Liver (tissue), 9 donors: ENCODE measurements around the gene RDH11. TPM values are rescaled to one million over a fixed set of nuclear protein-coding genes. Genes with fewer than 3 reads are reported as not detected.

Experiments used
- DNase-seq: peaks from one replicate; pipeline ENCODE4 v3.0.0-alpha.2; 2017; ENCODE audit warnings: low spot score
- H3K27ac ChIP-seq, 2 donors: one replicate each; pipeline ENCODE4 v1.7.0; 2013; ENCODE audit warnings: inconsistent platforms in 2 of 2, low read length in 2 of 2, control low read depth in 1 of 2, low read depth in 1 of 2, mild to moderate bottlenecking in 1 of 2
- H3K27me3 ChIP-seq, 4 donors: one replicate each; pipeline versions ENCODE4 v1.6.1 to v1.7.0; 2013; ENCODE audit warnings: low read length in 3 of 4, inconsistent platforms in 1 of 4, mild to moderate bottlenecking in 1 of 4, moderate library complexity in 1 of 4; ENCODE audit not compliant: control insufficient read depth in 4 of 4, insufficient read depth in 4 of 4
- H3K36me3 ChIP-seq, 4 donors: one replicate each; pipeline versions ENCODE4 v1.6.1 to v1.7.0; 2013; ENCODE audit warnings: low read length in 3 of 4, mild to moderate bottlenecking in 3 of 4, low read depth in 1 of 4, moderate library complexity in 1 of 4; ENCODE audit not compliant: control insufficient read depth in 4 of 4, insufficient read depth in 3 of 4
- H3K4me1 ChIP-seq, 4 donors: one replicate each; pipeline versions ENCODE4 v1.6.1 to v1.7.0; 2013; ENCODE audit warnings: low read length in 3 of 4, mild to moderate bottlenecking in 3 of 4, moderate library complexity in 1 of 4; ENCODE audit not compliant: control insufficient read depth in 4 of 4, insufficient read depth in 4 of 4
- H3K4me3 ChIP-seq, 3 donors: one replicate each; pipeline versions ENCODE4 v1.6.1 to v1.7.0; 2013; ENCODE audit warnings: low read length in 3 of 3, control low read depth in 1 of 3, low read depth in 1 of 3, mild to moderate bottlenecking in 1 of 3
- H3K9ac ChIP-seq, 2 donors: one replicate each; pipeline ENCODE4 v1.7.0; 2013; ENCODE audit warnings: low read length in 2 of 2, mild to moderate bottlenecking in 2 of 2, moderate library complexity in 2 of 2, control low read depth in 1 of 2, low read depth in 1 of 2
- H3K9me3 ChIP-seq, 4 donors: one replicate each; pipeline versions ENCODE4 v1.6.1 to v1.7.0; 2013; ENCODE audit warnings: low read length in 3 of 4; ENCODE audit not compliant: control insufficient read depth in 4 of 4
- EGR1 ChIP-seq, 2 donors: IDR thresholded peaks; 2 replicates each; pipeline ENCODE4 v1.6.1; 2016 to 2018; ENCODE audit warnings: antibody characterized with exemption in 2 of 2, low read depth in 2 of 2
- FOXA1 ChIP-seq: IDR thresholded peaks from 2 replicates; pipeline ENCODE4 v1.6.1; 2016; ENCODE audit warnings: antibody characterized with exemption
- FOXA2 ChIP-seq: IDR thresholded peaks from 2 replicates; pipeline ENCODE4 v1.6.1; 2016; ENCODE audit warnings: antibody characterized with exemption
- GABPA ChIP-seq, 2 donors: IDR thresholded peaks in 1 of 2; conservative IDR thresholded peaks in 1 of 2; 2 replicates each; pipeline ENCODE4 v1.6.1; 2016; ENCODE audit warnings: antibody characterized with exemption in 2 of 2, mild to moderate bottlenecking in 1 of 2, moderate library complexity in 1 of 2
- HNF4A ChIP-seq, 2 donors: conservative IDR thresholded peaks; 2 replicates each; pipeline ENCODE4 v1.6.1; 2016; ENCODE audit warnings: antibody characterized with exemption in 2 of 2, mild to moderate bottlenecking in 2 of 2
- HNF4G ChIP-seq: IDR thresholded peaks from 2 replicates; pipeline ENCODE4 v1.6.1; 2016; ENCODE audit warnings: antibody characterized with exemption
- JUND ChIP-seq, 2 donors: IDR thresholded peaks; 2 replicates each; pipeline ENCODE4 v1.6.1; 2016; ENCODE audit warnings: antibody characterized with exemption in 2 of 2
- MAX ChIP-seq: IDR thresholded peaks from 2 replicates; pipeline ENCODE4 v1.6.1; 2016; ENCODE audit warnings: antibody characterized with exemption
- RAD21 ChIP-seq, 2 donors: IDR thresholded peaks; 2 replicates each; pipeline ENCODE4 v1.6.1; 2016; ENCODE audit warnings: antibody characterized with exemption in 2 of 2, mild to moderate bottlenecking in 2 of 2
- RXRA ChIP-seq, 2 donors: IDR thresholded peaks; 2 replicates each; pipeline ENCODE4 v1.6.1; 2017 to 2018; ENCODE audit warnings: antibody characterized with exemption in 2 of 2, mild to moderate bottlenecking in 1 of 2
- SP1 ChIP-seq: IDR thresholded peaks from 2 replicates; pipeline ENCODE4 v1.6.1; 2018; ENCODE audit warnings: antibody characterized with exemption, mild to moderate bottlenecking
- ZBTB33 ChIP-seq: IDR thresholded peaks from 2 replicates; pipeline ENCODE4 v1.6.1; 2016; ENCODE audit warnings: antibody characterized with exemption
- WGBS: extraction: QIAGEN DNeasy Blood & Tissue Kit; methylation state at CpG from one replicate; pipeline ENCODE4 v1.1.7; 2013; 5-methylcytosine and 5-hydroxymethylcytosine counted together
- polyA plus RNA-seq, 2 donors: library from polyadenylated mRNA; stranded (reverse) in 1 of 2; unstranded in 1 of 2; fragments of 200-250 nt in 1 of 2; fragments of >200 nt in 1 of 2; fragmentation: Nextera tagmentation in 1 of 2; extraction: Ambion mirVana in 1 of 2; gene quantifications; one replicate each; pipeline versions ENCODE4 v1.2.1 to v1.2.3, GENCODE V29; 2013 to 2015
- total RNA-seq, 2 donors: library from RNA; depleted of rRNA; stranded (reverse); fragments of >200 nt; gene quantifications; one replicate each; pipeline ENCODE4 v1.2.3, GENCODE V29; 2014
- TF ChIP-seq, protein P1 (sequence below): IDR thresholded peaks from 2 replicates; pipeline ENCODE4 v1.6.1; 2016; ENCODE audit warnings: antibody characterized with exemption
- TF ChIP-seq, protein P2 (sequence below): fragments of 150-350 bp; IDR thresholded peaks from 2 replicates; pipeline ENCODE4 v1.5.1; 2017; ENCODE audit warnings: improper control_type of control experiment, low read depth, low read length; ENCODE audit not compliant: missing input control
- donor health status: healthy.
- donor health status: healthy.
- donor health status: healthy.
- donor health status: healthy.
- donor health status: healthy.

Gene RDH11
- total and polyA plus RNA-seq, 4 donors: 99.7 to 174 (median 137) TPM

DNA sequence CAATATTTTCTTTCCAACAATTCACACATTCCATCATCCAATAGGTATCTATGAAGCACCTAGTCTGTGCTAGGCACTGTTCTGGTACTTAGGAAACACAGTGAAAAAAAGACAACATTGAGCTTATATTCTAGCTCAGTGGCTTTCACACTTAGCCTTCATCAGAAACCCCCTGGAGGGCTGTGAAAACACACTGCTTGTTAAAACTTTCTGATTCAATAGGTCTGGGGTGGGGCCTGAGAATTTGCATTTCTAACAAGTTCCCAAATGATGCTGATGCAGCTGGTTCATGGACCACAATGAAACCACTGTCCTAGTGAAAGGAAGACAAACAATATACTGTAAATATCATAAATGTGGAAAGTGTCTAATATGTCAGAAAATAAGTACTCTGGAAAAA lies 27.0 kb downstream of the RDH11 start (continued):
- TF ChIP-seq, protein P1, sequence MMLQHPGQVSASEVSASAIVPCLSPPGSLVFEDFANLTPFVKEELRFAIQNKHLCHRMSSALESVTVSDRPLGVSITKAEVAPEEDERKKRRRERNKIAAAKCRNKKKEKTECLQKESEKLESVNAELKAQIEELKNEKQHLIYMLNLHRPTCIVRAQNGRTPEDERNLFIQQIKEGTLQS: no peak
- no peak for TF ChIP-seq JUND (IDR thresholded peaks at IDR 0.05)

DNA sequence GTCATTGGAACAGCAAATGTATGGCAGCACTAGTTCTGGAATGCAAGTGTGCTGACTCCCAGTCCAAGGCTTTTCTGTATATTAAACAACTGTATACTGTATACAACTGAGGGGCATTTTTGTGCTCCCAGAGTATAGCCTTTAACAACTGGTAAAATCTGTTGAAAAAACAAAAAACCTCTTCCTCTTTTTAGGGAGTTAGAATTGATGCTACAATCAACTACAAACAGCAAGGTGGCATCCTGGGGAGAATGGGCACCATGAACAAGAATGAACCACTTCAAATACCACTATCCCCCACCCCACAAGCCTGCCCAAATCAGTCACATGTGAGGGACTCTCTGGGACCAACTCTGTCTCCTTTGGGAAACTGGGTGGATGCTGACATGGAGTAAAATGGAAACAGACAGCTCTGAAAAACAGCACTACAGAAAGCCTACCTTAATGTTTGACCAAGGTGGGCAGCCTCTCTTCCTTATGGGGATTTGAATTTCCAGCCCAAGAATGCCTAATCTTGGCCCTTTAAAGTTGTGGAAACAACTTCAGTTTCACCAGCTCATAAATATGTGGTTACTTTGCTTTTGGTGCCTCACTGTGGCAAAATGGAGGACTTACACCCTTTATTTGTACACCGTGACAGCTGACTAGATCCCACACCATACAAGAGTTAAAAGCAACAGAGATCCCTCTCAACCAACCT lies 28.7 kb downstream of the RDH11 start:
- H3K9me3 ChIP-seq: no peaks in the 10 kb centered on the region
- H3K36me3 ChIP-seq: no peaks in the 10 kb centered on the region
- peaks cover 0 to 4% (median 0%) of the 10 kb centered on the region in 4 donors for H3K4me1 ChIP-seq
- H3K27me3 ChIP-seq: no peaks in the 10 kb centered on the region
- no peak overlapping the region for H3K27ac ChIP-seq
- 19% methylated on average over 1 of the region's 1 CpG for WGBS
- H3K4me3 ChIP-seq: no peak overlapping the region
- TF ChIP-seq, protein P2, sequence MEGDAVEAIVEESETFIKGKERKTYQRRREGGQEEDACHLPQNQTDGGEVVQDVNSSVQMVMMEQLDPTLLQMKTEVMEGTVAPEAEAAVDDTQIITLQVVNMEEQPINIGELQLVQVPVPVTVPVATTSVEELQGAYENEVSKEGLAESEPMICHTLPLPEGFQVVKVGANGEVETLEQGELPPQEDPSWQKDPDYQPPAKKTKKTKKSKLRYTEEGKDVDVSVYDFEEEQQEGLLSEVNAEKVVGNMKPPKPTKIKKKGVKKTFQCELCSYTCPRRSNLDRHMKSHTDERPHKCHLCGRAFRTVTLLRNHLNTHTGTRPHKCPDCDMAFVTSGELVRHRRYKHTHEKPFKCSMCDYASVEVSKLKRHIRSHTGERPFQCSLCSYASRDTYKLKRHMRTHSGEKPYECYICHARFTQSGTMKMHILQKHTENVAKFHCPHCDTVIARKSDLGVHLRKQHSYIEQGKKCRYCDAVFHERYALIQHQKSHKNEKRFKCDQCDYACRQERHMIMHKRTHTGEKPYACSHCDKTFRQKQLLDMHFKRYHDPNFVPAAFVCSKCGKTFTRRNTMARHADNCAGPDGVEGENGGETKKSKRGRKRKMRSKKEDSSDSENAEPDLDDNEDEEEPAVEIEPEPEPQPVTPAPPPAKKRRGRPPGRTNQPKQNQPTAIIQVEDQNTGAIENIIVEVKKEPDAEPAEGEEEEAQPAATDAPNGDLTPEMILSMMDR: peak; percentile 59
- TF ChIP-seq, protein P1: no peak
- TF ChIP-seq RAD21 (IDR thresholded peaks at IDR 0.05): peak; percentile 84 to 88
- TF ChIP-seq ZBTB33: no peak
- TF ChIP-seq FOXA1: no peak
- no peak overlapping the region for H3K9ac ChIP-seq
- DNase-seq: no peak

DNA sequence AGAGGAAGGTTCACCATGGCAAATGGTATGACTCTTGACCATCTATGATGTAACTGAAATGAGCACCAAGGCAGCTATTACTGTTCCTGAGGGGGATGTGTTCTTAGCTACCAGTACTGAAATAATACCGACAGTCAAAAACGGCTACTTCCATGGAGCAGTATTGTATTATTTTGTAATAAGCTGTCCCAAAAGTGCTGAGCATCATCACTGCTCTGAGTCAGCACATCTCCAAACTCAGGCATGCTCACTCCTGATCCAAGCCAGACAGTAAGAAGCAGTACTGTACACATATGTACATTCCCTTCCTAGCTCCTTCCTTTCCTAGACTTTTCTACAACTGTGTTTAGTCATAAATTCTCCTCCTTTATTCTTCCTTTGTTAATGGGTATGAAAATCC lies 29.7 kb downstream of the RDH11 start:
- TF ChIP-seq ZBTB33: no peak
- no peak for TF ChIP-seq JUND (IDR thresholded peaks at IDR 0.05)
- no peak for TF ChIP-seq GABPA (IDR thresholded peaks at IDR 0.05 in 1 of 2, conservative IDR thresholded peaks at IDR 0.05 in 1 of 2)
- TF ChIP-seq HNF4G: no peak
- TF ChIP-seq RAD21 (IDR thresholded peaks at IDR 0.05): no peak
- no peak for TF ChIP-seq SP1
- no peak for TF ChIP-seq EGR1 (IDR thresholded peaks at IDR 0.05; ENCODE audit: low read depth in 2 of 2)
- TF ChIP-seq FOXA2: no peak
- no peak for TF ChIP-seq RXRA (IDR thresholded peaks at IDR 0.05)
- TF ChIP-seq HNF4A (conservative IDR thresholded peaks at IDR 0.05): no peak
- TF ChIP-seq MAX: no peak
- TF ChIP-seq, protein P1: no peak
- TF ChIP-seq, protein P2: no peak
- Histone ChIP-seq H3K36me3 (peaks cover 0 to 1% (median 0%) of the 10 kb centered on the region in 4 donors), H3K4me3 (no peak overlapping the region), H3K9me3 (no peaks in the 10 kb centered on the region), H3K27ac (no peak overlapping the region), H3K27me3 (no peaks in the 10 kb centered on the region), H3K4me1 (peaks cover 0 to 4% (median 0%) of the 10 kb centered on the region in 4 donors), H3K9ac (no peak overlapping the region)
- 87% methylated on average over 2 of the region's 2 CpGs for WGBS
- no peak for DNase-seq
